ENCODE data around the gene DOP1A.

Gene DOP1A

GRCh38 chr6:83067448-83068439 is at the start of gene DOP1A:
TSS of gene DOP1A (plus strand) at chr6:83067671. CDS start at chr6:83096978, 29,307 bp downstream.
- DNase-seq: peak; percentile 85

DNA sequence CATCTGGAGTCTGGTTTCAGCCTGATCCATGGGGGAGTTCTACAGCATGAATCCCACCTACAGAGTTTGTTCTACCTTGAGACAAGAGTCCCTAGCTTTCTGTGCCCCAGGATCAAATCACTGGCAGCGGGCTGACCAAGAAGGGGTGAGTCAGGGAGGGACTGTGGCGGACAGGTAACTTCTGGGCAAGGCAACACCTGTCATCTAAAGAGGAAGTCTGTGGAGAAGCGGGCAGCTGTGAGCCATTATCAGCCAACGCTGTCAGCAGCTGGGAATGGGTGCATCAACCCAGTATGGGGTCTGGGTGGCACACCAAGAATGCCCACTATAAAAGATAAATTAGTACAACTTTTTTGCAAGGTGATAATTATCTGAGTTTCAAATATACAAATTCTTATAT is 47.7 kb upstream of the DOP1A start:
- no peak for DNase-seq

DNA sequence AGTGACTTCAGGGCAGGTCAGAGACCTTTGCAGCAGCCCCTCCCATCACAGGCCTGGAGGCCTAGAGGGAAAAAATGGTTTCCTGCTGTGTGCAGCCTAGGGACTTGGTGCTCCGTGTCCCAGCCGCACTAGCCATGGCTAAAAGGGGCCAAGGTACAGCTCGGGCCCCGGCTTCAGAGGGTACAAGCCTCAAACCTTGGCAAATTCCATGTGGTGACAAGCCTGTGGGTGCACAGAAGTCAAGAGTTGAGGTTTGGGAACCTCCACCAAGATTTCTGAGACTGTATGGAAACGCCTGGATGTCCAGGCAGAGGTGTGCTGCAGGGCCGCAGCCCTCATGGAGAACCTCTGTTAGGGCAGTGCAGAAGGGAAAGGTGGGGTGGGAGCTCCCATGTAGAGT is 35.8 kb upstream of the DOP1A start:
- no peak for DNase-seq

DNA sequence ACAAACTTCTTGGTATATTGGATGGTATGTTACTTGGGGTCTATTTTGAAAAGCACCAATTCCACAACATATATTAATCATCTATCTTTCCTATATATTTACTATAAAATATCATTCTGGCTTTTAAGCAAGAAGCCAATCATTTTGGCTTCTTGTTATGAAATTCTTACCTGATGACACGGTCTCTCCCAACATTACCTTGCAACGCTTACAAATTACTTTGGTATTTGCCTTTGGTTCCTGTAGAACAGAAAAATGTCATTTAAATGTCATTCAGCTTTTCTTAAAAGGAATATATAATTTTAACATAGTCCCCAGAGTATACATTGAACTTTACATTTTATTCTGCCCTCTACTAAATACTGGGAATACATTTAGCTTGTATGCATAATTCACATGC is 29.2 kb upstream of the DOP1A start:
- no peak for DNase-seq

DNA sequence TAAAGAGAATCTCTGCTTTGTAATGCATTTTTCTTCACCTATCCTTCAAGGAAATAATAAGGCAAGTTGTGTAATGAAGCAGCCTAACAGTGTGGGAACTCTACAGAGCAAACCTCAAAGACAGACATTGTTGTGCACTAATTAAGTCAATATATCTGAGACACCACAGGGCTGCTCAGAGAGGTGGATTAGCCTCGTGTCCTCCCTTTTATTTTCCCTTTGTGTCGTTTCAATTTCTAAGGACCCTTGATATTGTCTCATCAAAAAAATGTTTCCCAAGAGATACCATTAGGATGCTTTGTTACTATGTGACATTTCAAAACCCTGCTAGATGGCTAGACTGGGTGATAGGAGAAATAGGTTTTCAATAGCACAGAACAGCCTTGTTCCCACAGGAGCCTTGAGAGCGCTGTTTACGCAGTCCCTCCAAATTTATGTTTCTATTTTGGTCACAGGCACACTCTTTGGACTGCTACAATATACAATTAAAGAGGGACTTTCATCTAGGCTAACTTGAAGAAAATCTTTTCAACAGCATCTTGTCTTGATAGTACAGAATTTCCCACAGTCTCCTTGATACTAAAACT is 24.9 kb upstream of the DOP1A start:
- DNase-seq: no peak

DNA sequence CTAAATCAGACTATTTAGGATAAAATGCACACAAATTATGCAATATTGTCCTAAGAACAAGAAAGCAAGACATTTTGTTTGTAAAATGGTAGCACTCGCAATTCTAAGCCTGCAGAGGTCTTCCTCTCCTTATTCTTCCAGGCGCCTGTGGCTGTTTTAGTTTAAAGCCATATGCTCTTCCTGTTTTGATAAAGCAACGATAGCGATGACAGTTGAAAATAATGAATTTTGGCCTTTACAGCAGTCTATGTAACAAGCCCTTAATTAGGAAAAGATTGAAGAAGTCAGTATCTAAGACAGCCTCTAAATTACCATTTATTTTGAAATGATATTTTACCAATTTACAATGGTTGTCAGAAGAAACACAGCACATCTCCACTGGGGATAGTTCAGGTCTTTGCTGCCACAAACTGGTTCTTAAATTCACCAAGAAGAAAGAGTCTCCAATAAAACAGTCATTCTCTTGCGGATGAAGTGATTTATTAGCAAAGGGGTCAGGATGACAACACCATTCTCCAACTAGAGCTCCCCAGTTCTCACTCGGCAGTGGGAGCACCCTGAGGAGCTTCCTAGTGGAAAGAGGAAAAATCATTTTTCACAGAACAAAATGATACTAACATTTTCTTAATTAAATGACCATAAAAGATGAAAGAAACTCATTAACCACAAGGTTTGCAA is 23.2 kb upstream of the DOP1A start:
- DNase-seq: no peak

DNA sequence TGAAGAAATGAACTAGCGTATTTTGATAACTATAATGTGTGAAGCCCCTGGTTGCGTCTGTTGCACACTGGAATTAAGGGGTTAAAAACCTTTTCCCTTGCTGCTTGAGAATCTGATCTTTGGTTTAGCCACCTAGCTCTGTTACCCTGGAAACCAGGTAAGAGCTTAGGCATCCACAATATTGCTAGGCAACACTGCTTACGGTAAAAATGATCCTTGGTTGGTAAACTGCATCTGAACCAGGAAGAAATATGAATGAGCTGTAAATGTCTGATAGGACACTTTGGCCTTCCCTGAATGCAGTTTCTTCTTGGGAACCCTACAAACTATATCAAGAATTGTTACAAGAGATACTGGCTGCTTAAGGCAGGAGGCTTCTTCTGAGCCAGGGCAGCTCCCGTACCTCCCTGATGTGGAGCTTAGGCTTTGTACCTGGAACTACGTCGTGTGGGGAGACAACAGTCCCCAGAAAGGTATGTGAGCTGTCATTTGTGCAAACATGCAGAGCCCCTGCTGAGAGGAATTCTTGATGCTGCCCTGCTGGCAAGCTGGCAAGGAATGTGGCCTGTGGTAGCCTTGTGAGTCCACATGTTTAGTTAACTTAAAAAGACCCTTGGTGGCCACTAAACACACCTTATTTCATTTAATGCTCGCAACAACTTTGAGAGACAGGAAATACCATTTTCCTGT is 20.3 kb upstream of the DOP1A start:
- no peak for DNase-seq

- DNase-seq: peak; percentile 21
Observed at GRCh38 chr6:83051377-83052172, 15.9 kb upstream of the DOP1A start.

- no peak for DNase-seq
Observed at GRCh38 chr6:83053678-83054077, 13.8 kb upstream of the DOP1A start.

- DNase-seq: peak; percentile 7
Observed at GRCh38 chr6:83055366-83055964, 12.0 kb upstream of the DOP1A start.

DNA sequence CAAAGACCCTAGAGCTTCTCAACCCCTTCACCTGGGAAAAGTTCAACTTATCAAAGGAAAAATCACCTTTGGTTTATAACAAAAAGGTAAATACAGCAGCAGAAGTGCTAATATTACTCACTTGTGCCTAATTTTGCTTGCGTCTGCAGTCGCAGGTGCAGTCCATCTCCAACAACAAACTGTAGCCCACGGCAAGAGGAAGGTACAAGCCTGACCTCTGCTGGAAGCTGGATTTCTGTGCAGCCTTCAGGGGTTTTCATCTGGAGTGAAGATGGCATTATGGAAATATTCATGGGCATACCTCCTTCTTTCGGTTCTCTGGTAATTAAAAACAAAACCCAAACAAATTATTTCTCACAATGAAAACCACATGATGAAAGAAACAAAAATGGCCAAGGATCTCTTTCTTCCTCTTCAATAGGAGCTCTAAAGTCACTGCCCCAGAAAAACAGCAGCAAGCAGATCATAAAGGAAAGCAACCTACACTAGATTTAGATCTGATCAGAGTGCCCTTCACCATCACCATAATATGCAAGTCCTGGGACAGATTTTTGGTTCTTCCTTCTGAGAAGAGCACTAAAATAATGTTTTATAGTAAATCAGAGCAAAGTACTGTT is 9.7 kb upstream of the DOP1A start:
- DNase-seq: peak; percentile 3

DNA sequence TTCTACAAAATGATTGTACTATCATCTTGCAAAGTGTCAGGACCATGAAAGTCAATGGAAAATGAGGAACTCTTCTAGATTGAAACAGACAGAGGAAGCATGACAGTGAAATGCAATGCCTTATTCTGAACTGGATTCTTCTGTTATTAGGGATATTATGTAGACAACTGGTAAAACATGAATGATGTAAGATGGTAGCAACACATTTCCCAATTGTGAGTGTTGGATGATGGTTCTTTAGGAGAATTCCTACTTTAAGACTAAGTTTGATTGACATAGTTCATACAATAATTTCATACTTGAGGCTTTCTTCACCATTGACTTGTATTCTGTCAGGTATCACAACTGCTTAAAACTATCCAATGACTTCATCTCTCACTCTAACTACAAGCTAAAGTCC is 6.3 kb upstream of the DOP1A start:
- no peak for DNase-seq

DNA sequence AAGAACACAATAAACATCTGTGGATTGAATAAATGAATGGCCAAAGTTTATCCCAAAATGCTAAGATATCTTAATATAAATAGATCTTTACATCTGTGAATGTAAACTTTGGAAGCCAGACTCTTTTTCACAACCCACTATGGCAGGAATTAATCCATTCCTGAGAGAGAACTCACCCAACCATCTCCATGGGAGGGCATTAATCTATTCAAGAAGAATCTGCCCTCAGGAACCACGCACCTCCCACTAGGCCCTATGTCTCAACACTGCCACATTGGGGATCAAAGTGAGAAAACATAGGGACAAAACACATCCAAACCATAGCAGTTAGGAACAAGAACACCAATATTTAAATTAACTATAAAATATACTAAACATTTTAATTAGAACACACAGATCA is 5.2 kb upstream of the DOP1A start:
- DNase-seq: no peak

DNA sequence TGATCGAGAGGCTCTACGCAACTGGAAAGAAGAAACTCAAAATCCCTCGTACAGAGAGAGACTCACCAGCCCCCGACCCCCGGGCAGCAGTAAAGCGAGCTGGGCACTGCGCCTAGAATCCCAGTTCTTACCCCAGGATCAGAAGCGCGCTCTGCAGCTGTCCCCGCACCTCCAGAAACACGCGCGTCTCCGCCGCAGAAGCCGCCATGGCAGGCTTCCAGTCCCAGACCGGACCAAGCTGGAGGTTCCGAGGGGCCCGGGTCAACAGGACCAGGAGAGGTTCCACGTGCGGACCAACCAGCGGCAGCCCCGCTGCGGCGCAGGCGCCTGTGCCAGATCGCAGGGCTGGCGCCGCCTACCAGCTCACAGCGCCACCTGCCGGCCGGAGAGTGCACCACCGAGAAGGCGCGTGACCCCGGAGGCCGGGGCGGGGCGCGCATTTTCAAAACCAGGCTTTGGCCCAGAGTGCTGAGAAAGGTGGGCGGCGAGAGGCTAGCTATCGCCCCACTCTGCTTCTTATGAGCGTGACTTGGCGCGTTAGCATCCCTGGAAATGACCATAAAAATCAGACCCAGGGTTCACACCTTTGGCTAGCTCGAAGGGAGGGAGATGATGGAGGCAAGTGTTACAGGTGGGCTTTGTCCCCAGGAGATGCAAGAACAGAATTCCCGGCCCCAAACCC is 1.8 kb upstream of the DOP1A start, which contains the start of gene UBE3D:
Gene UBE3D (minus strand): TSS at position 331 of the 682 bp plus-strand sequence. CDS start 123 bp downstream, at position 208.
- DNase-seq: peak; percentile 67

GRCh38 chr6:83068616-83069015 is 1.1 kb downstream of the DOP1A start:
- DNase-seq: no peak

GRCh38 chr6:83069633-83070032 is 2.2 kb downstream of the DOP1A start:
- DNase-seq: no peak

DNA sequence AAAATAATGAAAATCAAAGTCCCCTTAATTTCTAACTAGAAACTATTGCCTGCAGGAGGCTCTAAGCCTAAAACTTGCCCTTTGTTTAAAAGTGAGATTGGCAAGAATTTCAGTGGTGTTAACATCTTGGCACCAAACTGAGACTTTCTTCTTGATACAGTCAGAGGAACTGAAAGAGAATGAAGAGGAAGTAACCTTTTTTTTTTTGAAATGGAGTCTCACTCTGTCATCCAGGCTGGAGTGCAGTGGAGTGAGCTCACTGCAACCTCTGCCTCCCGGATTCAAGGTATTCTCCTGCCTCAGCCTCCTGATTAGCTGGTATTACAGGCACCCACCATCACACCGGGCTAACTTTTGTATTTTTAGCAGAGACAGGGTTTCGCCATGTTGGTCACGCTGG is 3.6 kb downstream of the DOP1A start:
- no peak for DNase-seq

GRCh38 chr6:83071707-83072106 is 4.2 kb downstream of the DOP1A start:
- no peak for DNase-seq

DNA sequence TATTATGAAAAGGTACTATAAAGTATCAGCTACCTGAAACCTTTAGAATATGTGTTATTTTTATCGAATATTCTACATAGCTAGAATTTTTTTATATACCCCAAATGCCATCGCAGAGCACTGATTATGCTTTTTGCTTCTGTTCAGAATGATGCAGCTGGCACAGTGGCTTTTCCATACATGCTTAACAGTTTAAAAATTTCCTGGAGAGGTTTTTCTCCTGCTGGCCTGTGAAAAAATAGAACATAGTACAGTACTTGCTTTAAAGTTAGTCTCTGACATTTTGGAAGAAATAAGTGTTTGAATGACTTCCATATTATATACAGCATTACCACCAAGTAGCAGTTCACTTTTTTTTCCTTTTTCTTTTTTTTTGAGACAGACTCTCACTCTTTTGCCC is 5.3 kb downstream of the DOP1A start:
- no peak for DNase-seq

GRCh38 chr6:83073615-83074014 is 6.1 kb downstream of the DOP1A start:
- DNase-seq: no peak

- no peak for DNase-seq
Observed at GRCh38 chr6:83083476-83083875, 16.0 kb downstream of the DOP1A start.
